ENCODE results near the gene EDC3.
"Not testable (repeated sequence)": the region's sequence is repeated elsewhere in the genome, so short reads cannot be mapped to it uniquely, and the experiment has no call there.

EDC3 gene

GRCh38 chr15:74612677-74613076 is 83.1 kb downstream of the EDC3 start:
- DNase-seq: no peak

GRCh38 chr15:74611834-74612233 is 84.0 kb downstream of the EDC3 start:
- no peak for DNase-seq

- peak in 1 of 56 donors; percentile 8 for DNase-seq
Measured at GRCh38 chr15:74611341-74611740, 84.5 kb downstream of the EDC3 start.

GRCh38 chr15:74610302-74610951 is 85.4 kb downstream of the EDC3 start:
- no peak for DNase-seq

GRCh38 chr15:74609938-74610301 is 85.9 kb downstream of the EDC3 start:
- DNase-seq: no peak

GRCh38 chr15:74608786-74609185 is 87.0 kb downstream of the EDC3 start:
- DNase-seq: no peak

- DNase-seq: no peak
Measured at GRCh38 chr15:74605795-74606150, 90.1 kb downstream of the EDC3 start.

GRCh38 chr15:74604983-74605794 is 90.6 kb downstream of the EDC3 start:
- DNase-seq: no peak

GRCh38 chr15:74603789-74604705 is 91.8 kb downstream of the EDC3 start:
- DNase-seq: no peak

GRCh38 chr15:74603026-74603788 is 92.6 kb downstream of the EDC3 start:
- no peak for DNase-seq

- no peak for DNase-seq
Measured at GRCh38 chr15:74599156-74599555, 96.7 kb downstream of the EDC3 start.

- peak; percentile 45 to 96 (median 88) for DNase-seq
Measured at GRCh38 chr15:74598126-74598842, 97.5 kb downstream of the EDC3 start.

- peak in 1 of 56 donors; percentile 8 for DNase-seq
Measured at GRCh38 chr15:74597146-74597705, 98.6 kb downstream of the EDC3 start.

- DNase-seq: not testable (repeated sequence)
Measured at GRCh38 chr15:74596736-74597135, 99.1 kb downstream of the EDC3 start.

GRCh38 chr15:74595271-74595670 is 100.6 kb downstream of the EDC3 start:
- no peak for DNase-seq

GRCh38 chr15:74594455-74594854 is 101.4 kb downstream of the EDC3 start:
- no peak for DNase-seq

GRCh38 chr15:74593122-74593521 is 102.7 kb downstream of the EDC3 start:
- no peak for DNase-seq

- DNase-seq: no peak
Measured at GRCh38 chr15:74592222-74592621, 103.6 kb downstream of the EDC3 start.

GRCh38 chr15:74589826-74590225 is 106.0 kb downstream of the EDC3 start:
- DNase-seq: no peak

GRCh38 chr15:74585857-74586256 is 110.0 kb downstream of the EDC3 start:
- DNase-seq: no peak

All from amygdala (tissue), 56 donors.